Prostate gland (tissue), 2 donors: ENCODE data around the gene SLC37A4. TPM values are rescaled to one million over a fixed set of nuclear protein-coding genes. Genes with fewer than 3 reads are reported as not detected.

Source experiments
- DNase-seq: peaks from one replicate; pipeline ENCODE4 v3.0.0-alpha.2; 2019; ENCODE audit warnings: low spot score
- H3K27ac ChIP-seq, 2 donors: fragments of 200-600 bp; sonication (generic); 2 replicates each; pipeline ENCODE4 v1.5.1; 2017 to 2019
- H3K27me3 ChIP-seq: fragments of 200-600 bp; sonication (generic); replicated peaks from 2 replicates; pipeline ENCODE4 v1.5.1; 2019; ENCODE audit not compliant: insufficient read depth
- H3K36me3 ChIP-seq, 2 donors: fragments of 200-600 bp; sonication (generic); 1 replicate in 1 of 2; 2 replicates in 1 of 2; pipeline versions ENCODE4 v1.5.1 to v1.8.1; 2017 to 2019
- H3K4me1 ChIP-seq: fragments of 200-600 bp; sonication (generic); replicated peaks from 2 replicates; pipeline ENCODE4 v1.5.1; 2019
- H3K4me3 ChIP-seq, 2 donors: fragments of 200-600 bp; sonication (generic); 2 replicates each; pipeline ENCODE4 v1.5.1; 2017 to 2019
- H3K9me3 ChIP-seq: fragments of 200-600 bp; sonication (generic); 2 replicates; pipeline ENCODE4 v1.5.1; 2017
- POLR2A ChIP-seq: fragments of 450-650 bp; IDR thresholded peaks from one replicate; pipeline ENCODE4 v1.6.1; 2016; ENCODE audit warnings: antibody characterized with exemption, mild to moderate bottlenecking
- POLR2AphosphoS5 ChIP-seq: sonication (generic); formaldehyde crosslinking; IDR thresholded peaks from one replicate; pipeline ENCODE4 v1.6.1; 2017; ENCODE audit warnings: antibody characterized with exemption
- WGBS: methylation state at CpG from one replicate; pipeline ENCODE4 v1.1.5; 2018; 5-methylcytosine and 5-hydroxymethylcytosine counted together
- intact Hi-C: fragments of 100-400 bp; cut with DNase I; formaldehyde crosslinking; loops from one replicate; pipeline ENCODE4 v1.14.2; 2022
- microRNA-seq: library from miRNA; unstranded; fragments of <30 nt; microRNA quantifications from one replicate; pipeline ENCODE4, GENCODE V29; 2016
- small RNA-seq, 2 donors: library from RNA; depleted of rRNA; stranded (forward); fragments of <200 nt; gene quantifications; one replicate each; pipeline ENCODE3, GENCODE V24; 2016
- total RNA-seq, 2 donors: library from RNA; depleted of rRNA; stranded (reverse); fragments of >200 nt; gene quantifications; one replicate each; pipeline ENCODE4 v1.1.0, GENCODE V29; 2016

SLC37A4 gene
- total RNA-seq, 2 donors from 2014 or later: 36.2 to 58.7 TPM

GRCh38 chr11:118975771-118976709 lies 54.6 kb downstream of the SLC37A4 start:
- no peak overlapping the region for H3K4me3 ChIP-seq
- H3K36me3 ChIP-seq: no peaks in the 10 kb centered on the region
- no peak for DNase-seq
- H3K9me3 ChIP-seq: no peaks in the 10 kb centered on the region
- no peak overlapping the region for H3K27ac ChIP-seq
- H3K4me1 ChIP-seq: no peaks in the 10 kb centered on the region
- intact Hi-C loops: no loop called here
- WGBS: 71% methylated on average over 15 of the region's 15 CpGs
- no peaks in the 10 kb centered on the region for H3K27me3 ChIP-seq
- no peak for TF ChIP-seq POLR2A
- no peak for TF ChIP-seq POLR2AphosphoS5

Small RNA genes lying within 50 kb of the gene (microRNA-seq; reads per million reads assigned to microRNA genes)
- gene MIR3656: 0.42 reads per million

Small RNA genes lying within 50 kb of the gene (small RNA-seq; reads per million reads assigned to genes)
- gene AP003392.2 (0 reads per million in 2 donors), gene RF00017 (0 reads per million in 2 donors), gene RF00019 (0 reads per million in 2 donors)

Other genes with a start within 250 kb of the SLC37A4 start
- gene DDX6, start 239.7 kb downstream of the SLC37A4 start, total RNA-seq: 100 to 1,000 TPM; 122 to 127 TPM
- under 1 TPM in 1 of 2 donors, not detected in 1; 0.17 TPM for gene CXCR5, start 147.0 kb downstream of the SLC37A4 start, total RNA-seq
- 10 to 100 TPM; 46.6 to 56.8 TPM for gene BCL9L, start 105.0 kb downstream of the SLC37A4 start, total RNA-seq
- not detected for gene UPK2, start 74.6 kb downstream of the SLC37A4 start, total RNA-seq
- 1 to 10 TPM in 1 of 2 donors, not detected in 1; 1.8 TPM for gene FOXR1, start 59.1 kb downstream of the SLC37A4 start, total RNA-seq
- 10 to 100 TPM; 19.4 to 44.5 TPM for gene CENATAC, start 32.7 kb downstream of the SLC37A4 start, total RNA-seq
- gene RPS25, start 12.5 kb downstream of the SLC37A4 start, total RNA-seq: 1,000 to 10,000 TPM in 1 of 2 donors, 100 to 1,000 TPM in 1; 949 to 1,730 TPM
- 10 to 100 TPM; 79.8 to 83.5 TPM for gene TRAPPC4, start 12.1 kb downstream of the SLC37A4 start, total RNA-seq
- 100 to 1,000 TPM; 115 to 149 TPM for gene HYOU1, start 26.3 kb upstream of the SLC37A4 start, total RNA-seq
- 10 to 100 TPM; 41.1 to 49.1 TPM for gene VPS11, start 36.9 kb upstream of the SLC37A4 start, total RNA-seq
- 10 to 100 TPM in 1 of 2 donors, 1 to 10 TPM in 1; 9.2 to 14.3 TPM for gene HMBS, start 54.0 kb upstream of the SLC37A4 start, total RNA-seq
- 10 to 100 TPM; 39.6 to 49.6 TPM for gene DPAGT1, start 71.0 kb upstream of the SLC37A4 start, total RNA-seq
- 1 to 10 TPM; 5.1 to 9.0 TPM for gene C2CD2L, start 76.5 kb upstream of the SLC37A4 start, total RNA-seq
- 10 to 100 TPM; 22.1 to 41.7 TPM for gene HINFP, start 90.7 kb upstream of the SLC37A4 start, total RNA-seq
- gene ABCG4, start 118.2 kb upstream of the SLC37A4 start, total RNA-seq: under 1 TPM in 1 of 2 donors, not detected in 1; 0.85 TPM
- 10 to 100 TPM; 18.8 to 26.1 TPM for gene NLRX1, start 137.8 kb upstream of the SLC37A4 start, total RNA-seq
- gene NHERF4, start 154.6 kb upstream of the SLC37A4 start, total RNA-seq: not detected
- gene CBL, start 175.5 kb upstream of the SLC37A4 start, total RNA-seq: 10 to 100 TPM in 1 of 2 donors, 1 to 10 TPM in 1; 9.8 to 38.8 TPM